Lower lobe of right lung (tissue), 2 donors: ENCODE results near the gene ADCK1. TPM values are rescaled to one million over a fixed set of nuclear protein-coding genes. Genes with fewer than 3 reads are reported as not detected.
"Not testable (repeated sequence)": the region's sequence is repeated elsewhere in the genome, so short reads cannot be mapped to it uniquely, and the experiment has no call there.

Experiments
- ATAC-seq, 2 donors: fragments of 200-7000 bp; cut with Tn5 transposase; one replicate each; pipeline ENCODE4 v1.9.1; 2020 to 2022; ENCODE audit warnings: mild to moderate bottlenecking in 2 of 2, moderate library complexity in 2 of 2
- DNase-seq: peaks from one replicate; pipeline ENCODE4 v3.0.0-alpha.2; 2020
- H3K27ac ChIP-seq: fragments of 200-600 bp; one replicate; pipeline ENCODE4 v1.8.0; 2022
- H3K27me3 ChIP-seq: fragments of 200-600 bp; one replicate; pipeline ENCODE4 v1.8.0; 2022; ENCODE audit warnings: low read depth
- H3K36me3 ChIP-seq: fragments of 200-600 bp; one replicate; pipeline ENCODE4 v1.8.0; 2022; ENCODE audit warnings: mild to moderate bottlenecking
- H3K4me1 ChIP-seq: fragments of 200-600 bp; one replicate; pipeline ENCODE4 v1.8.0; 2022
- H3K4me3 ChIP-seq: fragments of 200-600 bp; one replicate; pipeline ENCODE4 v1.8.0; 2022; ENCODE audit warnings: mild to moderate bottlenecking
- H3K9me3 ChIP-seq: fragments of 200-600 bp; one replicate; pipeline ENCODE4 v1.8.0; 2022
- CTCF ChIP-seq: fragments of 200-600 bp; IDR thresholded peaks from one replicate; pipeline ENCODE4 v1.8.0; 2022; ENCODE audit warnings: antibody characterized with exemption, mild to moderate bottlenecking
- intact Hi-C: fragments of 100-400 bp; cut with DNase I; formaldehyde crosslinking; loops from one replicate; pipeline ENCODE4 v1.11.0; 2022
- total RNA-seq: library from RNA; stranded (reverse); fragmentation: NEBNext Ultra II Directional; extraction: Animal tissue kit (Norgen Biotek cat#: 25700); gene quantifications from one replicate; pipeline ENCODE4 v1.2.1, GENCODE V29; 2021
- donor health status: DM: no; HTN: yes; CAD: no; lungs with severe emphysema.

ADCK1 gene
- total RNA-seq, 1 donor from 2014 or later = 7.4 TPM

GRCh38 chr14:77950371-77951063 is 150.6 kb downstream of the ADCK1 start:
- Histone ChIP-seq H3K36me3 (no peaks in the 10 kb centered on the region), H3K27ac (no peak overlapping the region), H3K4me1 (no peaks in the 10 kb centered on the region), H3K4me3 (no peak overlapping the region), H3K9me3 (peaks cover 8% of the 10 kb centered on the region), H3K27me3 (no peaks in the 10 kb centered on the region)
- DNase-seq = no peak
- TF ChIP-seq CTCF = no peak
- no peak for ATAC-seq
- intact Hi-C loops = no loop called here

GRCh38 chr14:77955816-77956484 is 156.0 kb downstream of the ADCK1 start:
- DNase-seq (no peak), ATAC-seq (no peak)
- TF ChIP-seq CTCF = no peak
- no peak overlapping the region for H3K4me3 ChIP-seq
- no peaks in the 10 kb centered on the region for H3K4me1 ChIP-seq
- H3K27ac ChIP-seq = no peak overlapping the region
- peaks cover 3% of the 10 kb centered on the region for H3K27me3 ChIP-seq
- no peaks in the 10 kb centered on the region for H3K9me3 ChIP-seq
- intact Hi-C loops = no loop called here
- no peaks in the 10 kb centered on the region for H3K36me3 ChIP-seq

- DNase-seq, ATAC-seq, H3K36me3 ChIP-seq, H3K27ac ChIP-seq, H3K9me3 ChIP-seq, intact Hi-C loops, H3K4me1 ChIP-seq, H3K4me3 ChIP-seq, H3K27me3 ChIP-seq: not testable (repeated sequence)
These were observed 159.8 kb downstream of the ADCK1 start for GRCh38 chr14:77959686-77960085.

- ATAC-seq (no peak), DNase-seq (no peak)
- intact Hi-C loops = no loop called here
- H3K27me3 ChIP-seq = peaks cover 9% of the 10 kb centered on the region
- no peaks in the 10 kb centered on the region for H3K4me1 ChIP-seq
- TF ChIP-seq CTCF = no peak
- no peak overlapping the region for H3K27ac ChIP-seq
- no peaks in the 10 kb centered on the region for H3K9me3 ChIP-seq
- H3K36me3 ChIP-seq = no peaks in the 10 kb centered on the region
- H3K4me3 ChIP-seq = no peak overlapping the region
These were observed 162.1 kb downstream of the ADCK1 start for GRCh38 chr14:77961847-77962580.

- Histone ChIP-seq H3K4me1 (no peaks in the 10 kb centered on the region), H3K9me3 (no peaks in the 10 kb centered on the region), H3K36me3 (no peaks in the 10 kb centered on the region), H3K4me3 (no peak overlapping the region), H3K27me3 (peaks cover 9% of the 10 kb centered on the region), H3K27ac (no peak overlapping the region)
- DNase-seq (no peak), ATAC-seq (no peak)
- intact Hi-C loops = no loop called here
- TF ChIP-seq CTCF = no peak
These were observed 163.0 kb downstream of the ADCK1 start for GRCh38 chr14:77962731-77963520.
